Stimulated activated CD4-positive, alpha-beta T cell treated with anti-CD3 and anti-CD28 coated beads, Interleukin-4, amount 100 ng/mL, for 48 hours (primary cell): ENCODE data around the gene MBP.

ENCODE experiments used
- DNase-seq, 2 donors: peaks; one replicate each; pipeline ENCODE4 v3.0.0-alpha.2; 2020; ENCODE audit warnings: low read depth in 2 of 2

The MBP gene

GRCh38 chr18:77047803-77048419 lies 84.7 kb downstream of the MBP start:
- DNase-seq = no peak

DNA sequence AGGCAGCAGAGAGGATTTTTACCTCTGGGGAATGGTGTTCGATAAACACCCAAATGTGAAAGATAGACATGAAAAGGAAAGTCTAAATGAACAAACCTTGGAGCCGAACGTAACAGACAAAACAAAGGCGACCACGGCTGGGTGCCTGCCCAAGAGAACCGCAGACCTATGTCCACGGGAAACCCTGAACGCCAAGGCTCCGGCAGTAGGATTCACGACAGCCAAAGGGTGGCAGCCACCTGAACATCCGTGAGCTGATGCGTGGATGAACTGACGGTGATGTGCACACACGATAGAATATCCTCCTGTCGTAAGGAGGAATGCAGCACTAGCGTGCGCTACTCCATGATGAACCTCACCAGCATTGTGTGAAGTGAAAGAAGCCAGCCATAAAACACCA lies 85.6 kb downstream of the MBP start:
- DNase-seq = no peak

GRCh38 chr18:77046409-77046808 lies 86.2 kb downstream of the MBP start:
- DNase-seq = no peak

- no peak for DNase-seq
Observed at GRCh38 chr18:77045677-77046076, 86.9 kb downstream of the MBP start.

GRCh38 chr18:77044866-77045664 lies 87.5 kb downstream of the MBP start:
- DNase-seq = no peak

- DNase-seq = no peak
Observed at GRCh38 chr18:77043541-77044280, 88.9 kb downstream of the MBP start.

DNA sequence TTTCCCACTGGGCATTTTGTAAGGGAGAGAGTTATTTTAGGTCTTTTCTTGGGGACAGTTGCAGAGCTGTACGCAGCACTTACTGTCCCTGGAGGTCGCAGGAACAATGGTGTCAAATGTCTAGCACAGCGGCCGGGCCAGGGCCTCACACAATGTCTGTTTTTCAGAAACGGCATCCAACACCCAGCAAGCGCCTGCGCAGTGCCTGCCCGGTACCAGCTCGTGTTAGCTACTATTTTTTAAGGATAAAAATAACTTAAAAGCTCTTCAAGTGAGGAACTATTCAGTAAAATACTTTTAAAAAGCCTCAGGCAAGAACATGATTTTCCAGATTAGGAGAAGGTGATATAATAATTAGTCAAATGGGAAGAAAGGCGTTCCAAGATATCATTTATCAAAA lies 90.0 kb downstream of the MBP start:
- DNase-seq = no peak

DNA sequence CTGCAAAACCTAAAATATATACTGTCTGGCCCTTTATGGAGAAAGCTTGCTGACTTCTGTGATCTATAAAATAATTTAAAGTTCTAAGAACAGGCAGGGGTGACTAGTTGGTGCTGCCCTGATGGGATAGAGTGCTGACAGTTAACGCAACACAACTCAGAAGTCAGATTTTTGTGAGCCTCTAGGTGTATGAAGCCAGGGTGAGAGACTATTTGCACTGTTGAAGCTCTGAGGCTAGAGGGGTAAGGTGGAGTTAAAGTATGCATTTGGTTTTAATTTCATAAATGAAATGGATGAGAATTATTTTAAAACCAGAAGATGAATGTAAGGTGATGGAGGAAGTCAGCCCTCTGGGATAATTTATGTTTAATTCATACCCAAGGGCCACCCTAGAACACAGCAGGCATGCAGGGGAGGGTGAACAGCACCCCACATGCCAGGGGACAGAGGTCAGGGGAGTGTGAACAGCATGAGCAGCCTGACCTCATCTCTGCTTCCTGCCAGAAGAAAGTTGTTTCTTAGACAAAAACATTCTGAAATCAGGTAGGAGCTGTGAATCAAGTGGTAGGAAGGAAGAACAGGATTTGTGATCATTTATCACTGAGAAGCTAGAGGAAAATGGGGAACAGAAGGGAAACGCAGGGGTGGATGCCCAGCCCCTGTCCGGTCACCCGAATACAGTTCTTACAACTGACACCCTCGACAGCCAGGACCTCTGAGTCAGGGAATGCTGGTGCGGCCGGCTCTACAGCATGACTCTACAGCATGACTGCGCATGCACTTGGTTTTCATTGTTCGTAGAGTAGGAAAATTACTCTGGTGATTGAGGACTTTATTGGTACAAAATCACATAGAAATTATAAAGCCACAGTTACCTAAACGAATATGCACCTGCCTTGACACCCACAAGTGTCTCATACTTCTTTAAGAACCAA lies 93.1 kb downstream of the MBP start:
- DNase-seq = no peak

- DNase-seq = no peak
Observed at GRCh38 chr18:77038182-77038858, 94.3 kb downstream of the MBP start.

GRCh38 chr18:77037567-77037966 lies 95.0 kb downstream of the MBP start:
- no peak for DNase-seq

DNA sequence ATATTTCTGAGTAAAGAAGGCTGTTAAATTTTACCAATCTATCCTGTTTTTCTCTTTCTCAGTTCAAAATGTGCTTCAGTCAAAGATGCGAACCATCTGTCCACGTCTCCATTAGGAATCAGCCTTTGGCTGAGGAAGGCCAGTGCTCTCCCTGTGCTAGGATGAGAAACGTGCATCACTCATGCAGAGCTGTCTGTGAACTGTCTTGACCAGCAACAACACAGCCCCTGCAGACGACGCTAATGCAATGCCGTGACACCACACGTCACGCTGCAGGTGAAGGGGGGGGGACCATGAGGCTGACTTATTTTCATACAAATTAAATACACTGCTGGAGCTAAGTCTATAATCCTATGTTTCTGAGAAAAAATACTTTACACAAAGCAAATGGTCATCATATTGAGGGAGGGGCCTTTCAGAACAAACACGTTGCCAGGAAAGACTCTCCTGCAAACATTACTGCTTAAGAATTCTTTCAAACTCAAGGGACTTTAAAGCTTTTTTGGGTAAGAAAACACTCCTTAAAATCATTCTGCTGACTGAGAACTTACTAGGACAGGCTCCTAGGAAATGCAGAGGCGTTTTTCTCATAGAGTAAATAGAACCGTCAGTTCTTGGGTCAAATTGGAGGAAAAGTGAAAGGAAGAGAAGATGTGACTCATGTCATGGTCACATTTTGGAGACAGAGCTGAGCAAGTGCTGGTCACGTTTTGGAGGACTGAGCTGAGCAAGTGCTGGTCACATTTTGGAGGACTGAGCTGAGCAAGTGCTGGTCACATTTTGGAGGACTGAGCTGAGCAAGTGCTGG lies 97.0 kb downstream of the MBP start:
- no peak for DNase-seq

DNA sequence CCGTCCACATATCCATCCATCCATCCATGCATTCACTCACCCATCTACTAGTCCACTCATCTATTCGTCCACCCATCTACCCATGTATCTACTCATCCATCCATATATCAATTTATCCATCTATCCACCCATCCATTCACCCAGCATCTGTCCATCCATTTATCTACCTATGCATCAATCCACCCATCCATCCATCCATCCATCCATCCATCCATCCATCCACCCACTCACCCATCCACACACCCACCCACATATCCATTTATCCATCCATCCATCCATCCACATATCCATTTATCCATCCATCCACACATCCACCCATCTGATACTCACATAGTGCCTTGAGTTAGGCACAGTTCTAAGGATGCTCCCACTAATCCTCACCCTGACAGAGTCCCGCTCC lies 99.0 kb downstream of the MBP start:
- no peak for DNase-seq

DNA sequence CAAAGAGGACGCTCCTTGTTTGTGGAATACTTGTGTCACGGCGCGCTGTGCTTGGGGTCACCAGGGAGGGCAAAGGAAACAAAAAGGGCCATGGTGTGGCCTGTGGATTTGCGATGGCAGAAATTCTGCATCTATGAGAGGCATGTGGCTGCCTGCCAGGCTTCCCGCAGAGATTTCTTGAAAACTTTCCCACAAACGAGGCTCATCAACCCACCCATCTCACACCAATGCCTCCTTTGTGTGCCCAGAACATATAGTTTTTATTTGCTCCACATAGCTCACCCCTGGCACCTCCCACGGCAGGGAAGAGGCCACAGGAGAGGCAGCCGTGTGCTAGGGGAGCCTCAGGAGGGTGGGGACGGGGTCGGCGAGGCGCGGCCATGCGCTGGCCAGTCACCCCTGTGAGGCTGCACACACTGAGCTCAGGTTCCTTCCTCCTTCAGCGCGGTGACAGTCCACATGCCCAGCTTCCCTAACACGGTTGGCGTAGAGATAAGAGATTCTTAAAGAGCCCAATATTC lies 100.3 kb downstream of the MBP start:
- no peak for DNase-seq

DNA sequence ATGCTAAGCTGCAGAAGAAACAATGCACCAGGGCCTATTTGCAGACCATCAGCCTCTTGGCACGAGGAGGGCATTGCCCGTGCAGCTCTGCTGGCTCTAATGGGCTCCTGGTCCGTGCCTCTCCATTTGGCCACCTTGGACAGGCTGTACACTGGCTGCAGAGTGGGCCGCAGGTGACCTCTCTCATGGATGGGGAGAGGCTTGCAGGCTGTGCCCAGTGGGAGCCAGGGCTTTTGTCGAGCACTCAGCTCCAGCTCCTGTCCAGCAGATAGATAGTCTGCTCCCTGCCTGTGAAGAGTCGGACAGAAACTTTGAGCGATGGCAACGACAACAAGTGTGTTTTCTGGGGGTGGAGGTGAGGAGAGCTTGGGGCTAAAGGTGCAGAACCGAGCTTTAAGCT lies 100.9 kb downstream of the MBP start:
- no peak for DNase-seq

- no peak for DNase-seq
Observed at GRCh38 chr18:77030201-77030600, 102.4 kb downstream of the MBP start.

DNA sequence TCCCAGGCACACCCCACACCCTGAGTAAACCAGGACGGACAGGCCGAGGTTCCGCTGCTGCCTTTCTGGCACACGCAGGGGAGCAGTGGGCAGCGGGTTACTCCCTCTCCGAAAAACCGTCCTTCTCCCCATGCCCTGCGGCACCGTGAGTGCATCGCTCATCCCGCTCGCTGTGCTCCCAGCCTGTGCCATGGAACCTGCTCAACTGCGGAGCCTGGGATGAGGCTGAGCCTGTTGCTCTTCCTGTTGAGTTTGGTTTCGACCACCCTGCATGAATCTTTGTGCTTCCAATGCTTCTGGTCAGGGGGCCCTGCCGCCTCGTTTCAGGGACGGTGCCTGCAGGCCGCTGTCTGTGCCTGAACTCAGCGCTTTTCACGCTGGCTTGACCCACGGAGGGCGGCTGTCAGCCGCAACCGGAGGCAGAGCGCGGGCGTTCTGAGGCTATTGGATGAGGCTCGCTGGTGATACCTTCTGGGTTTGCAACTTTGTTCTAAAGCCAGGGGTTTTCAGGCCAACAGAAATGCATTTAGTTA lies 106.7 kb downstream of the MBP start:
- DNase-seq = no peak

GRCh38 chr18:77025123-77025522 lies 107.5 kb downstream of the MBP start:
- DNase-seq = no peak

- no peak for DNase-seq
Observed at GRCh38 chr18:77024476-77024875, 108.1 kb downstream of the MBP start.

GRCh38 chr18:77023102-77023782 lies 109.3 kb downstream of the MBP start:
- no peak for DNase-seq
